OCI-LY7 (cell line): ENCODE measurements around the gene MRPL33. TPM values are rescaled to one million over a fixed set of nuclear protein-coding genes. Genes with fewer than 3 reads are reported as not detected.

Experiments used
- BruUV-seq: library from RNA; stranded (reverse); fragments of 400-500 nt; replicated peaks from 2 replicates; lab custom pipeline; 2021; lab: Mats Ljungman, UMichigan
- CTCF ChIA-PET: fragments of 300-600 bp; sonication (Branson Sonifier 250); formaldehyde crosslinking; loops from one replicate; lab custom pipeline; 2022; ENCODE audit warnings: antibody characterized with exemption; ENCODE audit not compliant: unreplicated experiment; lab: Charles Lee
- POLR2A ChIA-PET: fragments of 300-600 bp; sonication (Branson Sonifier 250); formaldehyde crosslinking; loops from one replicate; lab custom pipeline; 2022; ENCODE audit warnings: antibody characterized with exemption; lab: Charles Lee
- DNase-seq: peaks from one replicate; pipeline ENCODE4 v3.0.0-alpha.2; 2015; ENCODE audit warnings: low spot score
- H2AFZ ChIP-seq: fragments of 200-600 bp; sonication (generic), shearing (Covaris generic); 2 replicates; pipeline ENCODE4 v1.6.1; 2014; ENCODE audit warnings: mild to moderate bottlenecking, antibody characterized with exemption, low read length, moderate library complexity
- H3K27ac ChIP-seq: fragments of 200-600 bp; sonication (generic); 2 replicates; pipeline ENCODE4 v1.5.1; 2014; ENCODE audit warnings: mixed run types, low read depth, mild to moderate bottlenecking, moderate library complexity, low read length, inconsistent platforms; ENCODE audit not compliant: poor library complexity, severe bottlenecking
- H3K36me3 ChIP-seq: fragments of 200-600 bp; sonication (generic); 2 replicates; pipeline ENCODE4 v1.6.1; 2014; ENCODE audit warnings: mild to moderate bottlenecking, antibody characterized with exemption, low read length, moderate library complexity, mixed read lengths; ENCODE audit not compliant: insufficient read depth
- H3K4me1 ChIP-seq: fragments of 200-600 bp; sonication (generic); 2 replicates; pipeline ENCODE4 v1.5.1; 2014; ENCODE audit warnings: mild to moderate bottlenecking, low read length; ENCODE audit not compliant: insufficient read depth, poor library complexity, severe bottlenecking
- H3K4me2 ChIP-seq: fragments of 200-600 bp; sonication (generic); 2 replicates; pipeline ENCODE4 v1.6.1; 2014; ENCODE audit warnings: mild to moderate bottlenecking, low read length
- H3K4me3 ChIP-seq: fragments of 200-600 bp; sonication (generic); 2 replicates; pipeline ENCODE4 v1.5.1; 2014; ENCODE audit warnings: mild to moderate bottlenecking, low read depth, low read length; ENCODE audit not compliant: poor library complexity, severe bottlenecking
- H3K79me2 ChIP-seq: fragments of 200-600 bp; sonication (generic); 2 replicates; pipeline ENCODE4 v1.6.1; 2016; ENCODE audit warnings: low read depth, mild to moderate bottlenecking, low read length, moderate library complexity, mixed read lengths; ENCODE audit not compliant: insufficient read depth
- H3K9me2 ChIP-seq: fragments of 200-600 bp; sonication (generic); 2 replicates; pipeline ENCODE4 v1.6.1; 2016; ENCODE audit warnings: mild to moderate bottlenecking, low read length, mixed read lengths; ENCODE audit not compliant: insufficient read depth
- H3K9me3 ChIP-seq: fragments of 200-600 bp; sonication (generic); 2 replicates; pipeline ENCODE4 v1.6.1; 2014; ENCODE audit warnings: mild to moderate bottlenecking, mixed run types, low read length, mixed read lengths
- H4K20me1 ChIP-seq: fragments of 200-600 bp; sonication (generic); 2 replicates; pipeline ENCODE4 v1.6.1; 2014; ENCODE audit warnings: mild to moderate bottlenecking, antibody characterized with exemption, low read length, moderate library complexity, mixed read lengths; ENCODE audit not compliant: insufficient read depth
- CTCF ChIP-seq: fragments of 200-600 bp; sonication (generic); conservative IDR thresholded peaks from 2 replicates; pipeline ENCODE4 v1.5.1; 2014; ENCODE audit warnings: mild to moderate bottlenecking, antibody characterized with exemption, low read length, moderate library complexity, mixed read lengths
- EZH2phosphoT487 ChIP-seq: fragments of 200-600 bp; sonication (generic); IDR thresholded peaks from 2 replicates; pipeline ENCODE4 v1.6.1; 2018; ENCODE audit warnings: low read depth, borderline replicate concordance, mild to moderate bottlenecking, mixed run types, antibody characterized with exemption, low read length, moderate library complexity, mixed read lengths
- intact Hi-C: fragments of 100-400 bp; cut with micrococcal nuclease; formaldehyde crosslinking; loops from one replicate; pipeline ENCODE4 v1.10.0; 2022; ENCODE audit not compliant: unreplicated experiment
- total RNA-seq, 2 experiments: library from RNA; depleted of rRNA in 1 of 2; stranded (reverse); fragments of >200 nt in 1 of 2; shearing (Covaris generic) in 1 of 2; gene quantifications; 2 replicates each; pipeline ENCODE4 v1.2.3, GENCODE V29; 2014 to 2022

MRPL33 gene
- total RNA-seq, 2 experiments from 2014 or later = 43.8 to 51.2 TPM

DNA sequence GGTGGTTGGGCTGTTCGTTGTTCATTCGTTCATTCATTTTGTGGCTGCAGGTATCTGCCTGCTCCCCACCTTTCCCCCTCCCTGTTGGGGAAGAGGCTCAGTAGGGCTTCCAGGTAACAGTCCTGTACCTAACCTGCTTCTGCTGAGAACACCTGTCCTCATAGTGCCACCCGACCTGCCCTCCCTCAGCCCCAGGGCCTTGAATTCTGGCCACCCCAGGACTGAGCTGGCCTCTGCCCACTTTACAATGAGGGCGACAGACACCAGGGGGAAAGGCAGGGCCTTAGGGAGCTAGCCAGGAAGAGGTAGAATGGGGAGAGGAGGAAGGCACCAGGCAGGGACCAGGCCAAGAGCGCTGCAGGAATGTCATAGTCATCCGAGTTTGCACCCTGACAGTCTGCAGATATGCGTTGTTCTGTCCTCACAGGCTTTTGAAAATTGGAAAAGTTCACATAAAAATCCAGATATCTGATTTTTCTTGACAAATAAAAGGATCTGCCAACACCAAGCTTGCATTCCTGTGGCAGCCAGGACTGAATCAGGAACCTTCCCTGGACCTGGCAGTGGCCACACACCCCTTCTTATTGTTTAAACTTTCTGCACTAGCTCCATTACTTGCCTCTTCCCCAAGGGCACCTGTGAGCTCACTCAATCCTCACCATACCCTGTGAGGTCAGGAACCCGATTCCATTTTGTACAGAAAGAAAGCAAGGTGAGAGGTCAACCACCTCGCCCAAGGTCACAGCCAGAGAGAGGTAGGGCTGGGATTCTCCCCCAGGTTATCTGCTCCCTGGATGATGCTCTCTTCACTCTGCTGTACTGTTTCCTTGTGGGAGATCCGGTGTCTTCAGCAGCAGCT, 35.3 kb upstream of the MRPL33 start:
- DNase-seq = no peak
- ChIA-PET CTCF (no interaction called here), POLR2A (interaction anchor here (0.6 kb wide), 1 partner anchor 311 kb away, joined by 3 read pairs; no protein-coding TSS in a partner anchor)
- Histone ChIP-seq H3K4me3 (no peak overlapping the region), H3K9me2 (no peaks in the 10 kb centered on the region), H3K79me2 (no peaks in the 10 kb centered on the region), H3K36me3 (no peaks in the 10 kb centered on the region), H3K9me3 (no peaks in the 10 kb centered on the region), H3K4me1 (no peaks in the 10 kb centered on the region), H4K20me1 (no peaks in the 10 kb centered on the region), H3K27ac (no peak overlapping the region), H3K4me2 (no peak overlapping the region), H2AFZ (no peak overlapping the region)
- BruUV-seq = no TSS peak
- intact Hi-C loops = no loop called here
- no peak for TF ChIP-seq CTCF
- no peak for TF ChIP-seq EZH2phosphoT487

- intact Hi-C loops = no loop called here
- Histone ChIP-seq H4K20me1 (no peaks in the 10 kb centered on the region), H3K9me2 (no peaks in the 10 kb centered on the region), H3K4me1 (no peaks in the 10 kb centered on the region), H3K27ac (no peak overlapping the region), H2AFZ (no peak overlapping the region), H3K36me3 (no peaks in the 10 kb centered on the region), H3K4me2 (no peak overlapping the region), H3K4me3 (no peak overlapping the region), H3K79me2 (no peaks in the 10 kb centered on the region), H3K9me3 (no peaks in the 10 kb centered on the region)
- DNase-seq = no peak
- POLR2A ChIA-PET = no interaction called here
- BruUV-seq = no TSS peak
- no peak for TF ChIP-seq CTCF
- no peak for TF ChIP-seq EZH2phosphoT487
- CTCF ChIA-PET = no interaction called here
Measured at GRCh38 chr2:27736890-27737204, 34.7 kb upstream of the MRPL33 start.

DNA sequence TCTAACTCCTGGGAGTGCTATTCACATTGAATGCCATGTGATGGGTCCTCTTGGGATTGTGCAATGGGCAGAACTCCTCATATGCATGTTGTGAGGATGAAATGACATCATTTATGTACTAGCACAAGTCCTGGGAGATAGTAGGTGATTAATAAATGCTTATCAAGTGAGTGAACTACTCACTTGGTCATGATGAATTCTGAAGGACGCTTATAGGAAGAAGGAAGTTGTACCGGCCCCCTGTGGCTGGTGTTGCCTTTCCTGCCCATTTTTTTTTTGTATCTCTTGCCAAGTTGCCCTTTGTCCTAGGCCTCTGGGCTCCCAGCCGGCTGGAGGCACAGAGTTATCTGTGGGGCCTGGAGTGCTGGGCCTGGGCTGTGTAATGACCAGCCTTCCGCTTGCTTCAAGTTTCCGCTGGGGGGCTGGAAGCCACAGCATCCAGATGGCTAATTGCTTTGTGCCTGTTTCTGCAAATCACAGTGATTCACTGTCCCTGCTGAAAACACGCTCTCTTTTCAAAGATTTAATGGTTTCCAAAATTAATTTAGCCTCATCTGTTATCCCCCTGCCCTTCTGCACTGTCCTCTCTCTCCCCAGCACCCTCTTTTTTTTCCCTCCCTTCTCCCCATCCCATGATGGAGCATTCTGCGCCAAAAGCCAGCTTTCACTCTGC, 33.7 kb upstream of the MRPL33 start:
- no peaks in the 10 kb centered on the region for H3K4me1 ChIP-seq
- no TSS peak for BruUV-seq
- H4K20me1 ChIP-seq = no peaks in the 10 kb centered on the region
- TF ChIP-seq EZH2phosphoT487 (no peak), CTCF (no peak)
- no peaks in the 10 kb centered on the region for H3K9me2 ChIP-seq
- H3K36me3 ChIP-seq = no peaks in the 10 kb centered on the region
- no peaks in the 10 kb centered on the region for H3K9me3 ChIP-seq
- H3K79me2 ChIP-seq = no peaks in the 10 kb centered on the region
- no peak overlapping the region for H2AFZ ChIP-seq
- no peak overlapping the region for H3K4me3 ChIP-seq
- H3K4me2 ChIP-seq = no peak overlapping the region
- intact Hi-C loops = no loop called here
- POLR2A ChIA-PET = no interaction called here
- no peak overlapping the region for H3K27ac ChIP-seq
- no peak for DNase-seq
- CTCF ChIA-PET = no interaction called here
